Left colon (tissue), 2 donors: ENCODE measurements around the gene DYRK1B. TPM values are rescaled to one million over a fixed set of nuclear protein-coding genes. Genes with fewer than 3 reads are reported as not detected.
"Not testable (repeated sequence)": the region's sequence is repeated elsewhere in the genome, so short reads cannot be mapped to it uniquely, and the experiment has no call there.

Experiments used
- ATAC-seq: fragments of 200-7000 bp; cut with Tn5 transposase; one replicate; pipeline ENCODE4 v1.9.1; 2020; ENCODE audit warnings: mild to moderate bottlenecking, moderate library complexity
- DNase-seq, 2 donors: peaks; one replicate each; pipeline ENCODE4 v3.0.0-alpha.2; 2020
- intact Hi-C, 2 donors: fragments of 100-400 bp; cut with DNase I in 1 of 2; cut with micrococcal nuclease in 1 of 2; formaldehyde crosslinking; loops; one replicate each; pipeline versions ENCODE4 v1.11.2 to v1.14.0; 2022; cut with DNase I, micrococcal nuclease
- total RNA-seq, 2 donors: library from RNA; stranded (reverse); fragmentation: NEBNext Ultra II Directional; extraction: Animal tissue kit (Norgen Biotek cat#: 25700); gene quantifications; one replicate each; pipeline ENCODE4 v1.2.1, GENCODE V29; 2021
- donor health status: DM: no; HTN: no; CAD: no.
- donor health status: DM: yes; HTN: yes; CAD: no.

DYRK1B gene
- total RNA-seq, 2 donors from 2014 or later, result 7.6 to 16.3 TPM

GRCh38 chr19:39818626-39819097 lies 15.3 kb downstream of the DYRK1B start:
- intact Hi-C loops, result no loop called here
- ATAC-seq, result no peak
- no peak for DNase-seq

- intact Hi-C loops, result no loop called here
- DNase-seq (no peak), ATAC-seq (no peak)
Observed at GRCh38 chr19:39817888-39818561, 15.9 kb downstream of the DYRK1B start.

DNA sequence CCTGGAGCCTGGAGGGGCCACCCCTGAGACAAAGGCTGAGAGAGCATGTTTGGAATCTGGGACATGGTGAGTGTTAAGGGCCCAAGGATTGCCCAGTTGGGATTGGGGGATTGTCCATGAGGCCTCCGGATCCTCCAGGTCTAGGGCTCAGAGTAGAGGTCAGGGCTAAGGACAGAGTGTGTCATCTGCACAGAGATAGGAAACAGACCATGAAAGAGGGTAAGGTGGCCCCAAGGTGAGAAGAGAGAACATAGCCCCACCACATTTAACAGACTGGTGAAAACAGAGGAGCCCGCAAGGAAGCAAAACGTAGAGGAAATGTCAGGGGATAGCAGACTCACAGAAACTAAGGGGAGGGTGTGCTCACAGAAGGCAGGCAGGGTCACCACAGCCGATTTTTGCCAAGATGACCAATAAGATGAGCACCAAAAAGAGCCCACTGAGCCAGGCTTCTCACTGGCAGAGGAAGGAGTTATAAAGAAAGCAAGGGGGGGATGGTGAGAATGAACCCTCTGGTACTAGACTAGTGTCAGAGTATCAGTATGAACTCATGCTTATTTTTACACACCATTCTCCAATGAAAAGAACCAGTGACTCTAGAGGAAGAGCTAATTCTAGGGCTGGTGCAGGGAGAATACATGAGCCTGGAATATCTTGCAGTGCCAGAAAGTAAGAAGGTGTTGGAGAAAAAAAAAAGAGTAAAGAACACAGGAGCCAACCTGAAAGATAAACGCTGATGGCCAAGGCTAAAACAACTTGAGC lies 17.5 kb downstream of the DYRK1B start:
- DNase-seq (no peak), ATAC-seq (no peak)
- intact Hi-C loops, result no loop called here

- ATAC-seq (no peak), DNase-seq (no peak)
- intact Hi-C loops, result no loop called here
Observed at GRCh38 chr19:39814595-39814994, 19.4 kb downstream of the DYRK1B start.

GRCh38 chr19:39814111-39814510 lies 19.9 kb downstream of the DYRK1B start:
- DNase-seq, ATAC-seq, intact Hi-C loops: not testable (repeated sequence)

- intact Hi-C loops, result no loop called here
- DNase-seq (no peak), ATAC-seq (no peak)
Observed at GRCh38 chr19:39813264-39813993, 20.5 kb downstream of the DYRK1B start.

DNA sequence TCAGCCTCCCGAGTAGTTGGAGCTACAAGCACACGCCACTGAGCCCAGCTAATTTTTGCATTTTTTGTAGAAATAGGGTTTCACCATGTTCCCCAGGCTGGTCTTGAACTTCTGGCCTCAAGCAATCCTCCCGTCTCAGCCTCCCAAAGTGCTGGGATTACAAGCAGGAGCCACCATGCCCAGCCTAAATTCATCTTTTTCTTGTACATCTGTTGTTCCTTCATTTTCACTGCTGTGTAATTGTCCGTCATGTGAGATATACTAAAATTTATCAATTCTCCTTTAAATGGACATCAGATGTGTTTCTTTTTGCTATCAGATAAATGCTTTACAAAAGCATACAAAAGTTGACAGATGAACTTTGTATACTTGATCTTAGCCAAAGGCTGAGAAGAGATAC lies 22.9 kb downstream of the DYRK1B start:
- DNase-seq (no peak), ATAC-seq (no peak)
- intact Hi-C loops, result no loop called here

- no peak for DNase-seq
- no peak for ATAC-seq
- intact Hi-C loops, result no loop called here
Observed at GRCh38 chr19:39810424-39810823, 23.5 kb downstream of the DYRK1B start.

DNA sequence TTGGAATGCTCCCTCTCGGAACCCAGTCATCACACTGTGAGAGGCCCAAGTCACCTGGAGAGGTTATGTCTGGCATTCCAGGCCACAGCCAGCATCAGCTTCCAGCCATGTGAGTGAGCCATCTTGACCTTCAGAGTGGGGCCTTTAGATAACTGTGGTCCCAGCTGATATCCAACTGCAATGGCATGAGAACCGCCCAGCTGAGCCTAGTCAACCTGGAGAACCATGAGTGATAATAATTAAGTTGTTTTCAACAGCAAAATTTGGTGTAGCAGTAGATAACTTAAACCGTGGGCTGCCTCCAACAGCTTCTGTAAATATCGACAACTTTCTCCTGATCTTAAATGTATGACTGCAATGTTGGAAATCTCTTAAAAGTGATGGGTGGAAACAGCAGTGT lies 24.6 kb downstream of the DYRK1B start:
- DNase-seq (no peak), ATAC-seq (no peak)
- intact Hi-C loops, result no loop called here

- DNase-seq, intact Hi-C loops, ATAC-seq: not testable (repeated sequence)
Observed at GRCh38 chr19:39808688-39809087, 25.3 kb downstream of the DYRK1B start.

GRCh38 chr19:39807846-39808364 lies 26.1 kb downstream of the DYRK1B start:
- no peak for DNase-seq
- intact Hi-C loops, result no loop called here
- ATAC-seq, result no peak

- intact Hi-C loops, result no loop called here
- ATAC-seq, result no peak
- no peak for DNase-seq
Observed at GRCh38 chr19:39805104-39805503, 28.9 kb downstream of the DYRK1B start.

- no peak for DNase-seq
- intact Hi-C loops, result no loop called here
- ATAC-seq, result no peak
Observed at GRCh38 chr19:39802958-39803357, 31.0 kb downstream of the DYRK1B start.

DNA sequence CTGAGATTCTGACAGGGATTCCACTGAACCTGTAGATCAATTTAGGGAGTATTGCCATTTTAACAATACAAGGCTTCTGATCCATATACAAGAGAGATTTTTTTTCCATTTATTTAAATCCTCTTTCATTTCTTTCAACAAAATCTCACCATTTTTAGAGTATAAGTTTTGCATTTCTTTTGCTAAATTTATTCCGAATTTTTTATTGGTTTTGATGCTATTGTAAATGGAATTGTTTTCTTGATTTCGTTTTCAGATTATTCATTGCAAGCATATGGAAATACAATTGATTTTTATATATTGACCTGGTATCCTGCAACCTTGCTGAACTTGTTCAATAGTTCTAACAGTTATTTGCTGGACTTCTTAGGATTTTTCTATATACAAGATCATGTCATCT lies 36.9 kb downstream of the DYRK1B start:
- intact Hi-C loops, result no loop called here
- no peak for DNase-seq
- ATAC-seq, result no peak

- no peak for DNase-seq
- no peak for ATAC-seq
- intact Hi-C loops, result no loop called here
Observed at GRCh38 chr19:39796000-39796498, 37.9 kb downstream of the DYRK1B start.

DNA sequence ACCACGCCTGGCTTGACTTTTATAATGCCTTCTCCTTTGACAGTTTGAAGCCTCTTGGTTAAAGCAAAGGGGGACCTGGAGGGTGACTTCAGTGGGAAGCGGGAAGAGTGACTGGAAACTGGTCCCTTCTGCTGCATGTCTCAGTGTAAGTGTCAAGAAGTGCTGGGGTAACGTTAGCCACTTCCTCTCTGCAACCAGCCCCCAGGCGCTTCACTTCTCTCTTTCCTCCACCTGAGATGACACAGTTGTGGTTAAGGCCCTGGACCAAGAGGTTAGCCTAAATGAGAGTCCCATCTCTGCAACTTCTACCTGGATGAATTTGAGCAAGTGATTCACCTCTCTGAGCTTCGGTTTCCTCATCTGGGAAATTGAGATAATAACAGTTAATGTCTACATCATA lies 39.0 kb downstream of the DYRK1B start:
- intact Hi-C loops, result no loop called here
- DNase-seq (no peak), ATAC-seq (no peak)

DNA sequence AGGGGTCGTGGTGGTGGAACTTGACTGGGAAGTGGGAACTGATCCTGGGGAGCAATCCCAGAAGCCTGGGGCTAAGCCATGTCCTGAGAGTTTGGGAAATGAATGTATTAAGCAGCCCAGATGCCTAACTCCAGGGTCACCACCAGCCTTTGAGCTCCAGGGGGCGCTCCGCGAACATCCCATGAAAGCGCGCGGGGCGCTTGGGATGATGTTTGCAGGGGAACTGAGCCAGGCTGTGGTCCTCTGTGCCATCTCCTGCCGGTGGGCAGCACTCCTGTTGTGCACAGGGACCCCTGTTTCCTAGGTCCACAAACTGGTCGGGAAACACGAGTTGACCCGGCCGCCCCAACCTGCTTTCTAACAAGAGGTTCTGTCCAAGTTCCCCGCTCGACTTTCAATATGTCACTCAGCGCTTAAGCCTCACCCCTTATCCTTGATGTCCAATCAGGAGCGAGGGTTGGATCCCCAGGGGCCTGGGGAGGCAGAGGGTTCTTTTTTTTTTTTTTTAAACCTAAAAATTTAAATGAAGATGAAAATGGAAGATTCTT lies 40.9 kb downstream of the DYRK1B start:
- ATAC-seq, result peak; percentile 97
- intact Hi-C loops, result no loop called here
- peak; percentile 32 to 80 for DNase-seq

DNA sequence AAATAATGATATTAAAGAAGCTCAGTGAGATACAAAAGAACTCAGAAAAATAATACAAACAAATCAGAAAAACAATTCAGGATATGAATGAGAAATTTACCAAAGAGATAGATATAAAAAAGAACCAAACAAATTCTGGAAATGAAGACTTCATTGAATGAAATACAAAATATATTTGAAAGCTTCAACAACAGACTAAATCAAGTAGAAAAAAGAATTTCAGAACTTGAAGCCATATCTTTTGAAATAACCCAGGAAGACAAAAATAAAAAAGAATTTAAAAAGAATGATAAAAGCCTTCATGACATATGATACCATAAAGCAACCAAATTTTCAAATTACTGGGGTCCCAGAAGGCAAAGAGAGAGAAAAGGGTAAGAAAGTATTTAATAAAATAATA lies 45.7 kb downstream of the DYRK1B start:
- intact Hi-C loops, result no loop called here
- ATAC-seq, result no peak
- DNase-seq, result no peak

DNA sequence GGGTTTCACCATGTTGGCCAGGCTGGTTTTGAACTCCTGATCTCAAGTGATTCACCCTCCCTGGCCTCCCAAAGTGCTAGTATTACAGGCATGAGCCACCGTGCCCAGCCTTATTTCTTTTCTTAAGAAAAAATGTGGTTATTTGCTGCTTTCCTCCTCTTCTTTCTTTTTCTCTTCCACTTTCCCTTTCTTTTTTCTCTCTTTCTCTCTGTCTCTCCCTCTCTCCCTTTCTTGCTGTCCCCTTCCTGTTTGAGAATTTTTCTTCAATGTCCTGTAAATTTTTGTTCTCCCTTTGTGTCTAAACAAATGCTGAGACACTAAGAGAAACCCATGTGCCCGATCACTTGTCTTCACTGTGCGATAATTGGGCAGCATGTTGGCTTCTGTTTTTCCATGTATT lies 53.1 kb downstream of the DYRK1B start:
- DNase-seq, result no peak
- ATAC-seq, result no peak
- intact Hi-C loops, result no loop called here
